Central memory CD8-positive, alpha-beta T cell (primary cell): ENCODE data around the gene PTGES3L.
"Not testable (repeated sequence)": the region's sequence is repeated elsewhere in the genome, so short reads cannot be mapped to it uniquely, and the experiment has no call there.

Experiments
- ATAC-seq: fragments of 150-1000 bp; cut with Tn5 transposase; replicated peaks from 2 replicates; pipeline ENCODE4 v1.10.0; 2022; ENCODE audit warnings: mild to moderate bottlenecking, moderate FRiP score, moderate number of reproducible peaks; ENCODE audit not compliant: poor library complexity, severe bottlenecking; ENCODE audit errors: extremely low read depth
- DNase-seq, 2 donors: peaks; one replicate each; pipeline ENCODE4 v3.0.0; 2021; ENCODE audit warnings: low spot score in 2 of 2
- H3K27ac Mint-ChIP-seq: one replicate; pipeline ENCODE4 v1.8.0; 2022; ENCODE audit warnings: low read depth, mild to moderate bottlenecking, moderate library complexity, mixed read lengths
- H3K27me3 Mint-ChIP-seq: one replicate; pipeline ENCODE4 v1.8.0; 2022; ENCODE audit warnings: mixed read lengths
- H3K36me3 Mint-ChIP-seq: one replicate; pipeline ENCODE4 v1.8.0; 2022; ENCODE audit warnings: mild to moderate bottlenecking, moderate library complexity, mixed read lengths; ENCODE audit not compliant: insufficient read depth
- H3K4me1 Mint-ChIP-seq: one replicate; pipeline ENCODE4 v1.8.0; 2022; ENCODE audit warnings: mixed read lengths
- H3K4me3 Mint-ChIP-seq: one replicate; pipeline ENCODE4 v1.8.0; 2022; ENCODE audit warnings: mild to moderate bottlenecking, moderate library complexity, mixed read lengths
- H3K9me3 Mint-ChIP-seq: one replicate; pipeline ENCODE4 v1.8.0; 2022; ENCODE audit warnings: mixed read lengths

PTGES3L gene

DNA sequence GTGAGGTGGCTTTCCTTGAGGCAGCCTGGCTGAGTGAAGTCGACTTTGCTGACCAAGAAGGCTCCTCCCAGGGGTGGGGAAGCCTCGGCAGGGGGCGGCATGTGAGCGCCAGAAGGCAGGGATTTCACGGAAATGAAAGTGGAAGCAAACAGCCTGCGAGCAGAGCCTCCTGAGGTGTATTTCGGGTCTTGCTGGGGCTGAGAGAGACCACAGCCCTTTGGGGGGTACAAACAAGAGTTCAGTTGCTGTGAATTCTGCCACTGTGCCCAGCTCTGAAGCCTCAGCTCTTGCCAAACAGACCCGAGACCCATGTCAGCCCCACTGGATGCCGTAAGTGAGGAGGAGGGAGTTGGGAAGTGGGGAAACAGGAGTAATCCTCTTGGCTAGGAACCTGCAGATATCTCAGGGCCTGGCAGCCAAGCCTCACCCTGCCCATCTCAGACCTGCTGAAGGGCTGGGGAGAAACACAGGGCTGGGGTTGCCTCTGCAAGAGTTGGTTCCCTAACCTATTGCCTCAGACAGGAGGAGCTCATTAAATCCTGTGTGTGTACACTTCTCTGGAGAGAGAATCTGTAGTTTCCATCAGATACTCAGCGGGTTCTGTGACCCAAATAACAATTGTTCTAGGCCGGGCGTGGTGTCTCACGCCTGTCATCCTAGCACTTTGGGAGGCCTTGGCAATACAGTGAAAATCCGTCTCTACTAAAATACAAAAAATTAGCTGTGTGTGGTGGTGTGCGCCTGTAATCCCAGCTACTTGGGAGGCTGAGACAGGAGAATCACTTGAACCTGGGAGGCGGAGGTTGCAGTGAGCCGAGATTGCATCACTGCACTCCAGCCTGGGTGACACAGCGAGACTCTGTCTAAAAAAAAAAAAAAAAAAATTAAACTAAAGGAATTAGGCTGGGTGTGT, 27.0 kb upstream of the PTGES3L start, which contains the start of gene IFI35:
TSS of gene IFI35 (plus strand) at position 146 of the 913 bp plus-strand sequence. CDS start at position 310, 164 bp downstream.
- Mint-ChIP-seq H3K4me3 (peak within 1 kb of the TSS; percentile 100), H3K4me1 (peaks cover 16% of the 10 kb centered on the region), H3K27me3 (no peaks in the 10 kb centered on the region), H3K27ac (peak within 1 kb of the TSS; percentile 96), H3K9me3 (no peaks in the 10 kb centered on the region), H3K36me3 (peaks cover 32% of the 10 kb centered on the region)
- ATAC-seq (peak; percentile 98), DNase-seq (peak; percentile 66 to 72)

DNA sequence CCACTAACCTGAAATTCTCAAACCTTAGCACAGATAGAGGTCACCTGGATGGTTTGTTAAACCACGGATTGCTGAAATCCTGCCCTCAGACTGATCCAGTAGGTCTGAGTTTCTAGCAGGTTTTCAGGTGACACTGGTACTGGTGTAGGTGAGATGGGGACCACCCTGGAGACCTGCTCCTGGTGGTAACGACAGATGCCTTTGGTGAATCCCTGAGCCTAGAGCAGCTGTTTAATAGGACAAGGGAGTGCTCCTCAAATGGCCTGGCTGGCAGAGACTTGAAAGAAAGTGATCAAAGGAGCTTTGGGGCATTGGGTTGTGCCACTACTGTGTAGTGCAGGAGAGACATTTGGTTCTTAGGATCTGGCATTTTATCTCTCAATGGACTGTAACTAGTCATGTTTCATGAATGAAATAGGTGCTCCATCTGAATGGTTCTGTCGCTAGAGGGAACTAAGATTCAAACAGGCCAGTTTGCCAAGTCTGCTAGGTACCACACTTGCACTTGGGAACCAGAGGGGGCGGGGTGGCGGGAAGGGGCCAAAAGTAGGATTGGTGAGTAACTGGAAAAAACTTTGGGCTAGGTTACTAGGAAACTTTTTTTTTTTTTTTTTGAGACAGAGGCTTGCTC, 23.8 kb upstream of the PTGES3L start:
- H3K27me3 Mint-ChIP-seq = no peaks in the 10 kb centered on the region
- ATAC-seq = no peak
- no peaks in the 10 kb centered on the region for H3K9me3 Mint-ChIP-seq
- H3K4me1 Mint-ChIP-seq = peaks cover 18% of the 10 kb centered on the region
- H3K27ac Mint-ChIP-seq = no peak overlapping the region
- peaks cover 50% of the 10 kb centered on the region for H3K36me3 Mint-ChIP-seq
- no peak for DNase-seq
- no peak overlapping the region for H3K4me3 Mint-ChIP-seq

DNA sequence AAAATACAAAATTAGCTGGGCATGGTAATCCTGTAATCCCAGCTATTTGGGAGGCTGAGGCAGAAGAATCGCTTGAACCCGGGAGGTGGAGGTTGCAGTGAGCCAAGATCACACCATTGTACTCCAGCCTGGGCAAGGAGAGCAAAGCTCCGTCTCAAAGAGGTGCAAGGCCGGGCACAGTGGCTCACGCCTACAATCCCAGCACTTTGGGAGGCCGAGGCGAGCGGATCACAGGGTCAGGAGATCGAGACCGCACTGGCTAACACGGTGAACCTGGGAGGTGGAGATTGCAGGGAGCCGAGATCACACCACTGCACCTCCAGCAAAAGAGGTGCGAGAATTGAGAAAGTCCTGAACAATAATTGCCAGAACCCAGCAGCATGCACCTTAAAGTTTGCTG, 21.0 kb upstream of the PTGES3L start:
- not testable (repeated sequence) for DNase-seq, ATAC-seq, H3K9me3 Mint-ChIP-seq, H3K4me3 Mint-ChIP-seq, H3K27me3 Mint-ChIP-seq
- H3K27ac Mint-ChIP-seq = peak overlapping the region; percentile 83
- H3K36me3 Mint-ChIP-seq = peaks cover 53% of the 10 kb centered on the region
- peaks cover 20% of the 10 kb centered on the region for H3K4me1 Mint-ChIP-seq

DNA sequence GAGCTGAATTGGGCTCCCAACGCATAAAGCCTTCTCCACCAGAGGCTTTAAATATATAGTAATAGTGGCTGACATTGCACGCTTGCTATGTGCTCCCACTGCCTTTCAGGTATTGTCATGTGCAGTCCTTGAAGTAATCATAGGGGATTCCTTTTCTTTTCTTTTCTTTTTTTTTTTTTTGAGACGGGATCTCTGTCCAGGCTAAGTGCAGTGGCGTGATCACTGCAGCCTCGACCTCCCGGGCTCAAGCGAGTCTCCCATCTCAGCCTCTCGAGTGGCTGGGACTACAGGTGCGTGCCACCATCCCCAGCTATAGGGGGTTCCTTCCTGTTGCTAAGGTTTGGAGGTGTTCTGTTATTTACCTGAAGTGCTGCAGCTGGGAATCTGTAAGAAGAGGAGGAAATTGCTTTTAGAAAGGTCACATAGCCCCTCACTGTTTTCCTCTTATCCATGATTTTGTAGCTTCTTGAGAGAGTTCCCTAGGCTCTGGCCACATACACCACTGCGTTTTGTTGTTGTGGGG, 19.2 kb upstream of the PTGES3L start:
- peaks cover 20% of the 10 kb centered on the region for H3K4me1 Mint-ChIP-seq
- peak overlapping the region; percentile 98 for H3K27ac Mint-ChIP-seq

DNA sequence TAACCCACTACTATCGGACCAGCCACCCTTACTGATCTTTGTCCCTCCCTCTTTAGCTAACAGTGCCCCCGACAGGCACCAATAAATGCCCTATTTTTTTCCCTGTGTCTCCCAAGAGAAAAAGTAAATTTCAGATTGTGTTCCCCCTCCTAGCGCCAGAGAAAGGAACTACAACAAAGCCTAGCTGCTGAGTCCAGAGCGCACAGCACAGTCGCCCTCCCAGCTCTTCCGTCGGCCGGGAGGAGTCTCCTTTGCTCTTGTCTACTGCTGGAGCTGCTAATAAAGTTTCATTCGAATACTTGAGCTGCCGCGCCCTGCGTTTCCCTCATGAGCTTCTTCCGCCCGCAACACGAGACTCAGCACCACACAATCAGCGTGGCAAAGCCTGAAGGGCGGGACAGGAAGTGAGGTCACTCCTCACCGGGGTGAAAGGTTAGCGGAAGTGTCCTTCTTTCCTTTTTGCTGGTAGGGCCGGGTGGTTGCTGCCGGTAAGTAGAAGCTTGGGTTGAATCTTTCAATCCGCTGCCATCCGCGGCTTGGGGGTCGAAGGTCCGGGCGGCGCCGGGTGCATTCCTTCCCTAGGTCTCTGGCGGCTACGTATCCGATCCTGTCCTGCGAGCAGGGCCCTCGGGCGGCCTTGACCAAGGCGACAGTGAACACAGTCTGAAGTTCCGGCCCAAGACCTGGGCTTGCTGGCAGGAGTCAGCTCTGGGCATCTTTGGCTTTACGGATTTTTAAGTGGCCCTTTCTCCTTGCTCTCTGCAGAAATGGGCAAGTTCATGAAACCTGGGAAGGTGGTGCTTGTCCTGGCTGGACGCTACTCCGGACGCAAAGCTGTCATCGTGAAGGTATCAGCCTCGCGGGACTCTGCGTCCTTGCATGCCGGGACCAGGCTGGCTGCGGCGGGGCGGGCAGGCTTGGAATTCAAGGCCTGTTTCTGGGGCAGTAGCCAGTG, 18.4 kb upstream of the PTGES3L start, which contains the start of gene RPL27:
TSS of gene RPL27 (plus strand) at position 436 of the 955 bp plus-strand sequence. CDS start at position 768, 332 bp downstream.
- peak; percentile 97 for ATAC-seq
- H3K4me1 Mint-ChIP-seq = peaks cover 20% of the 10 kb centered on the region
- peak within 1 kb of the TSS; percentile 91 for H3K4me3 Mint-ChIP-seq
- no peaks in the 10 kb centered on the region for H3K27me3 Mint-ChIP-seq
- peak within 1 kb of the TSS; percentile 98 for H3K27ac Mint-ChIP-seq
- H3K36me3 Mint-ChIP-seq = peaks cover 40% of the 10 kb centered on the region
- DNase-seq = peak; percentile 96 to 98
- H3K9me3 Mint-ChIP-seq = no peaks in the 10 kb centered on the region

More for the DNA sequence above, 19.2 kb upstream of the PTGES3L start:
- ATAC-seq = no peak
- Mint-ChIP-seq H3K9me3 (no peaks in the 10 kb centered on the region), H3K4me3 (peak overlapping the region; percentile 91), H3K27me3 (no peaks in the 10 kb centered on the region), H3K36me3 (peaks cover 47% of the 10 kb centered on the region)
- DNase-seq = no peak

DNA sequence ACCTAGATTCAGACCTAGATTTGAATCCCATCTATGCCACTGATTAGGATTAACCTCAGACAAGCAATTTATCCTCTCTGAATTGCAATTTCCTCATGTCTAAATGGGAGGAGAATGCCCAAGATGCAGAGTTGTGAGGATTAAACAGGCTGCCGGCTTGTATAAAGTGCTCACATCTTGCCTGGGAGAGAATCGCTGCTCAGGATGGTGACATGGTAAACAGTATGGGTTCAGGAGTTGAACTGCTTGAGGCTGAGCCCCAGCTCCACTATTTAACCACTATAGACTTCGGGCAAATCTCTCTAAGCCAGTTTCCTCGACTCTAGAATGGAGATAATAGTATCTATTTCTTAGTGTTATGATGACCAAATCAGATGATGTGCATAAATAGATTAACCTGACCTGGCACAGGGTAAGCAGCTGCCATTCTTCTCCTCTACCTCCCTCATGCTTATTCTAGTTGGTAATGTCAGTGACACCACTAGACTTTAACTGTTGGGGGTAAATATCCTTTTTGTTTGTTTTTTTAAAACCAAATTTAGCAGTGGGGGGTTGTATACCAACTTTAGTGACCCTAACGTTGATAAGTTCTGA, 17.6 kb upstream of the PTGES3L start:
- Mint-ChIP-seq H3K4me3 (peak overlapping the region; percentile 91), H3K9me3 (no peaks in the 10 kb centered on the region), H3K4me1 (peaks cover 20% of the 10 kb centered on the region), H3K27ac (peak overlapping the region; percentile 98), H3K36me3 (peaks cover 35% of the 10 kb centered on the region), H3K27me3 (no peaks in the 10 kb centered on the region)
- ATAC-seq (no peak), DNase-seq (no peak)

DNA sequence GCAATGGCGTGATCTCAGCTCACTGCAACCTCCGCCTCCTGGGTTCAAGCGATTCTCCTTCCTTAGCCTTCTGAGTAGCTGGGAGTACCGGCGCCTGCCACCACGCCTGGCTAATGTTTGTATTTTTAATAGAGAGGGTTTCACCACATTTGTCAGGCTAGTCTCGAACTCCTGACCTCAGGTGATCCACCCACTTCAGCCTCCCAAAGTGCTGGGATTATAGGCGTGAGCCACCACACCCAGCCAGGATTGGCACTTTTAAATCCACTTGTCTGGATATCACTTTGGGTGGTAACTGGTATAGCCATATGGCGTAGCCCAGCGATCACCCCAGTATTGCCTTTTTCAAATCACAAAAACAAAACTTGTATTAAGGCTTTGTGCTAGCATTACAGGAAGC, 14.0 kb upstream of the PTGES3L start:
- not testable (repeated sequence) for H3K27me3 Mint-ChIP-seq, H3K27ac Mint-ChIP-seq, ATAC-seq, DNase-seq, H3K9me3 Mint-ChIP-seq, H3K4me3 Mint-ChIP-seq
- Mint-ChIP-seq H3K36me3 (peaks cover 36% of the 10 kb centered on the region), H3K4me1 (peaks cover 11% of the 10 kb centered on the region)

DNA sequence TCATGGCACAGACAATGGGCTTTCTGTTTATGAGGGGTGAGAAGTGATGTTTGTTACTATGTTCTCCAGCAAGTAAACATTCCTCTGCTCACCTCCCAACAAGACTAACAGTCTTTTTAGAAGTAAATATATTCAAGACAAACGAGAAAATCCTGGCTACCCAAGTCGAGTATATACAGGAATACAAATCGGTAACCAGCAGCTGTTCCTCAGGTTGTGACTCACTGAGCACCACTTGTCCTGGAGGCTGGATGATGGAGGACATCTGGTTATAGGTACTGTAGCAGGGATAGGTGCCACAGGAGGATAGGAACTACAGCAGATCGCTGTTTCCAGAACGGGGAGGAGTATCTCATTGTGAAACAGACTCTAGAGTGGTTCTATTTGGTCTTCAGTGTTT, 13.0 kb upstream of the PTGES3L start:
- no peak overlapping the region for H3K27ac Mint-ChIP-seq

DNA sequence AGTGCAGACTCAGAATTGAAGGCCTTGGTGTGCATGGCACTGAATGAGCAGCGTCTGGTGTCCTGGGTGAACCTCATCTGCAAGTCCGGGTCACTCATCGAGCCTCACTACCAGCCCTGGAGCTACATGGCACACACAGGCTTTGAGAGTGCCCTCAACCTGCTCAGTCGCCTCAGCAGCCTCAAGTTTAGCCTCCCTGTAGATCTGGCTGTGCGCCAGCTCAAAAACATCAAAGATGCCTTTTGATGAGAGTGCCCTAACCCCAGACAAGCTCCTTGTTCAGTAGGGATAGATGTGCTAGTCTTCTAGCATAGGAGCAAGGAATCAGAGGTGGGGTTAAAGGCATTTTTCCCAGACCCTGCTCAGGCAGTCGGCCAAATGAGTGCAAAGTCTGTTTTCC, 11.6 kb upstream of the PTGES3L start:
- no peak overlapping the region for H3K4me3 Mint-ChIP-seq
- DNase-seq = no peak
- H3K4me1 Mint-ChIP-seq = no peaks in the 10 kb centered on the region
- no peaks in the 10 kb centered on the region for H3K27me3 Mint-ChIP-seq
- no peak overlapping the region for H3K27ac Mint-ChIP-seq
- H3K9me3 Mint-ChIP-seq = no peaks in the 10 kb centered on the region
- peaks cover 46% of the 10 kb centered on the region for H3K36me3 Mint-ChIP-seq
- no peak for ATAC-seq

More for the DNA sequence above, 13.0 kb upstream of the PTGES3L start:
- Mint-ChIP-seq H3K9me3 (no peaks in the 10 kb centered on the region), H3K4me3 (no peak overlapping the region), H3K36me3 (peaks cover 40% of the 10 kb centered on the region), H3K4me1 (peaks cover 3% of the 10 kb centered on the region), H3K27me3 (no peaks in the 10 kb centered on the region)
- no peak for ATAC-seq
- no peak for DNase-seq

DNA sequence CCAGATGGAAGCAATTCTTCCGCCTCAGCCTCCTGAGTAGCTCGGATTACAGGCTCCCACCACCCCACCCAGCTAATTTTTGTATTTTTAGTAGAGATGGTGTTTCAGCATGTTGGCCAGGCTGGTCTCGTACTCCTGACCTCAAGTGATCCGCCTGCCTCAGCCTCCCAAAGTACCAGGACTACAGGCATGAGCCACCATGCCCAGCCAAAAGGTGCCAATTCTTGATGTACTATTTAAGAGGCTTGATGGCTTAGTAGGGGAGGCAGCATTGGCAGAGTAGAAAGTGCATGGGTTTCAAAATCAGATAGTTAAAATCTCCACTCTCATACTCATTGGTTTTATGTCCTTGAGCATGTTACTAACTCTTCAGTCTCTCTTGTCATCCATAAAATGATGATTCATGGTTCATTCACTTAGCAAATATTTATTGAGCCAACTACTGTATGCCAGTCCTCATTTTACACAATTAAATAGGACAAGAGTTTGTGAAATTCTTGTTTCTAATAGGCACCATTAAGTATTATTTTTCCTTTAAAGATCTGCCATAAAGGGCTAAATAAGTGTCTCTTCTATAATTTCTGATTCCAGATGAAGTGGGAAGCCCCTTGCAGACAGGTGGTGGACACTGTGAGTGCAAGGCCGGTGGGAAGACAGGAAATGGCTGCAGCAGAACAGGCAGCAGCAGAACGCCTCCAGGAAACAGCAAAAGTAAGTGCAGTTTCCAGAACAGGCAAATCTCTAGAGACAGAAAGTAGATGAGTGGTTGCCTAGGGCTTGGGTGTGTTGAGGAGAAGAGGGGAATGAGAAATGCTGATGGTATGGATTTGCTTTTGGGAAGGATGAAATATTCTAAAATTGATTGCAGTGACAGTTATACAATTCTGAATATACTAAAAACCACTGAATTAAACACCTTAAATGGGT, 10.1 kb upstream of the PTGES3L start:
- Mint-ChIP-seq H3K9me3 (no peaks in the 10 kb centered on the region), H3K4me1 (no peaks in the 10 kb centered on the region), H3K36me3 (peaks cover 58% of the 10 kb centered on the region), H3K27ac (no peak overlapping the region), H3K27me3 (no peaks in the 10 kb centered on the region), H3K4me3 (no peak overlapping the region)
- DNase-seq (no peak), ATAC-seq (no peak)

DNA sequence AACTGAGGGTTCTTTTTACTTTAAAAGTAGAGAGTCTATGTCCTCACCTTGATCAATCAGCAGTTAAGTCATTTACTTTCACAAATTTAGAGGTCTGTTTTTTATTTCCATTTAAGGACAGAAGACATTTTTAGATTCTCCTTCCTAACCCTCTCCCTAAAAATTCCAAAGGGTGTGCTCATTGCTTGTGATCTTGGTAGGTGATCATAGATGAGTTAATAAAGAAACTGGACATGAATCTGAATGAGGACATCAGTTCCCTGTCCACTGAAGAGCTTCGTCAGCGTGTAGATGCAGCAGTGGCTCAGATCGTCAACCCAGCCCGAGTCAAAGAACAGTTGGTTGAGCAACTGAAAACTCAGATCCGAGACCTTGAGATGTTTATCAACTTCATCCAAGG, 9.3 kb upstream of the PTGES3L start:
- no peak for ATAC-seq
- DNase-seq = no peak
- peaks cover 5% of the 10 kb centered on the region for H3K4me1 Mint-ChIP-seq
- H3K27ac Mint-ChIP-seq = no peak overlapping the region
- H3K27me3 Mint-ChIP-seq = no peaks in the 10 kb centered on the region
- no peak overlapping the region for H3K4me3 Mint-ChIP-seq
- H3K36me3 Mint-ChIP-seq = peaks cover 62% of the 10 kb centered on the region
- no peaks in the 10 kb centered on the region for H3K9me3 Mint-ChIP-seq
